ENCODE measurements around the gene QRSL1.

GRCh38 chr6:106705156-106705555 lies 75.8 kb downstream of the QRSL1 start:
- TF ChIP-seq CTCF (IDR thresholded peaks at IDR 0.05) (no peak), POLR2A (IDR thresholded peaks at IDR 0.05) (no peak), POLR2AphosphoS5 (IDR thresholded peaks at IDR 0.05) (no peak), EP300 (IDR thresholded peaks at IDR 0.05; ENCODE audit: low read depth) (no peak)
